HG03095 (cell line): ENCODE measurements around the gene FAM174A.
A peak's percentile ranks its signal among the peaks of the same experiment; 100 is the strongest.

ENCODE experiments used
- ATAC-seq: cut with Tn5 transposase; IDR thresholded peaks from one replicate; pipeline ENCODE4 v1.9.1; 2021; ENCODE audit warnings: moderate library complexity; ENCODE audit not compliant: unreplicated experiment

The FAM174A gene

DNA sequence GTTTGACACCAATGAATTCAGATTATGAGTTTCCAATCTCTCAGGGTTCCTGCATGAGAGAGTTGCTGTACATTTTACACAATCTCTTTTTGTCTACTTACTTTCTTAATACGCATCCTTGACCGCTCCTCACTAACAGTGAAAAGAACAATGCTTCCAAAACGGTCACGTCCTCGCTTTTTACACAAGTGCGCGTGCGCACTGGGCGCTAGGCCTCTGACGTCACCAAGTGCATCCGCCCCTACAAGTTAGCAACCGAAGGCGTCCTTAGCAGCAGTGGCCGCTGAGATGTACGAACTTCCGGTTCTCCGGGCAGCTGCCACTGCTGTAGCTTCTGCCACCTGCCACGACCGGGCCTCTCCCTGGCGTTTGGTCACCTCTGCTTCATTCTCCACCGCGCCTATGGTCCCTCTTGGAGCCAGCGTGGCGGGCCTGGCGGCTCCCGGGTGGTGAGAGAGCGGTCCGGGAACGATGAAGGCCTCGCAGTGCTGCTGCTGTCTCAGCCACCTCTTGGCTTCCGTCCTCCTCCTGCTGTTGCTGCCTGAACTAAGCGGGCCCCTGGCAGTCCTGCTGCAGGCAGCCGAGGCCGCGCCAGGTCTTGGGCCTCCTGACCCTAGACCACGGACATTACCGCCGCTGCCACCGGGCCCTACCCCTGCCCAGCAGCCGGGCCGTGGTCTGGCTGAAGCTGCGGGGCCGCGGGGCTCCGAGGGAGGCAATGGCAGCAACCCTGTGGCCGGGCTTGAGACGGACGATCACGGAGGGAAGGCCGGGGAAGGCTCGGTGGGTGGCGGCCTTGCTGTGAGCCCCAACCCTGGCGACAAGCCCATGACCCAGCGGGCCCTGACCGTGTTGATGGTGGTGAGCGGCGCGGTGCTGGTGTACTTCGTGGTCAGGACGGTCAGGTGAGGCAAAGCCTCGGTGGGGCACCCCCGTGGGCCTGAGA is at the start of gene FAM174A:
TSS of gene FAM174A (plus strand) at position 315 of the 946 bp plus-strand sequence. CDS start at position 472, 157 bp downstream.
- peak; percentile 98 for ATAC-seq

DNA sequence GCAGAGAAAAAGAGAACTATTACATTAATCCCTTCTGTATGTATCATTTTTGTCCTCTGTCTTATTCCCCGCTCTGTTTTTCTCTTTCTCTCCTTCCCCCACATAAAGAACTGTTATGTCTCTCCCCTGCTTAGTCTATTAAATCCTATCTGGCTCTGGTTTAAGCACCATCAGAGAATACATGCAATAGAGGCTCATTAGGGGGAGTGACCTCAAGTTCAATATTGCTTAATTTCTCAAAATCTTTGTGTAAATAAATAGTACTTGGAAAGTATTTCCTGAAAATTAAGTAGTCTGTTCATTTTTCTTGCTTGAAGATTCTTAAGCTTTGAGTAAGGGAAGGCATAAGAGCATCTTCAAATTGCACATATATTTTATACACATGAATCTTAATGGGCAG is 41.2 kb upstream of the FAM174A start:
- no peak for ATAC-seq

DNA sequence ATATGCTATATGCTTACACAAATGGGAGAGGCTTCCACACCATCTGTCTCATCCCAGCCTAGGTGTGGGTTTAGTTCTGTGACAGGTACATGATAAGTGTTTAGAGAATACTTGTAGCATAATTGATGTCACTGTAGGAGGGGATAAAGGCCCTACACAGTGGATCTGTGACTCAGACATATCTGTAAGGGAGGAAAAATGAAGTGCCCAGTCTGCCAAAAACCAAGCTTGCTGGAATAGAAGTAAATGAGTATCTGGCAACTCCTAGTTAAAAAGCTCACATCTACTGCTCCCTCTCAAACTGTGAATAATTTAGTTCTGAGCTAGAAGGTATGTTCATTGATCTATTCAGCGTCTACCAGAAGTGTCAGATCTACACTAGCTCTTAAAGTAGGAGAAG is 38.9 kb upstream of the FAM174A start:
- no peak for ATAC-seq

DNA sequence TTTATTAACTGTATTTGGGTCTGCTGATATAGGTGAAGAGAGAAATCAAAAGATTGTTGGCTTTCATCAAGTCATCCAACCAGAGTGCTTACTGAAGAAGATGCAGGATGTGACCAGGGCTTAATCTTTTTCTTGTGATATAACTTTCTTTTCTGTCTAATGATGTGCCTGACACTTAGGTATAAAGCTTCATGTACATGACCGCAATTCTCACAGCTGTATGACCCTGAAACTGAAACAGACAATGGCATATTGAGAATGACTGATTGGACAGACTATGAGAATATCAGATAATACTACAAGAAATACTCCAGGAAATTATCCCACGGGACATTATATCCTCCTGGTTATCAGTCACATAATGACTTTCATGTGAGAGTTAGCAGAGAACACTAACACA is 32.5 kb upstream of the FAM174A start:
- ATAC-seq: no peak

DNA sequence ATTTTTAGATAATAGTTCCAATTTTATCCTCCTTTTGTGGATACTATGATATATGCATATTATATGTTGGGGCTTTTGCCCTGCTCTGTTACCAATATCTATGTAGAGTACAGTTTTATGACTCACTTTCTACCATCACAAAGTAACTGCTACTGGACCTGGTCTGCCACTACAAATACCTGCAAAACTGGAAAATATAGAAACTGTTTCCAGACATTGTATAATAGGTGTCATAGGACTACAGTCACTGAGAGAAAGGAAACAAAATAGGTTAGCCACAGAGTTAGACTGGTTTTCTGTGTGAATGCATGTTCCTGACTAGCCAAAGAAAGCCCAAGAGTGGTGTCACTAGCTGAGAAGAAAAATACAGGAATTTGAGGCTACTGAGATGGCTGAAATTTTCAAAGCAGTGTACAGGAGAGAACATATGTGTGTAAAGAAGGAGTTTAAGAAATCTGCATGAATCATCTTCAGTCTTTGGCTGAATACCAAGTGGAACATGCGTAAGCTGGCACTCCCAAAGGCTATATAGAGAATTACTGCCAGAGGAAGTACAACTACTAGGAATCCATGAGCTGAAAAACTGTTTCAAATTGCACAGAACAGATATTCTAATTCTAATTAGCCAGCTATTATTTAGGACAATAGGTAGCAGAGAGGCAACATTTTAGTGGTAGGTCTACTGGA is 29.0 kb upstream of the FAM174A start:
- ATAC-seq: no peak

DNA sequence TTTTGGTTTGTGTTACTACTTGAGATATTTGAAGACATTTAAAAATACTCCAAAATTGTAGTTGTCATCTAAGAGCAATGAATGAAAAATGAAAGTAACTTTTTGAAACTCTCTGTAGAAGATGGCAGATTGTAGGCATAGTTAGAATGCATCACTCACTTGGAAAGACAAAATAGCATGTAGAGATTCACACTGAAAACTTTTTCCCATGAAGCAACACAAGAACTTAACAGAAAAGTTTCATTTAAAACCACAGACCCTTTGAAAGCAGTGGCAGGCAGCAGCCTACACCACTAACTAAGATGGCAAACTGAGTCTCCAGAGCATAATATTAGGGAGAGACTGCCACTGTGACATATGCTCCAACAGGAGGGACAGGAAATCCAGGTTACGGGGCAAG is 18.9 kb upstream of the FAM174A start:
- no peak for ATAC-seq

DNA sequence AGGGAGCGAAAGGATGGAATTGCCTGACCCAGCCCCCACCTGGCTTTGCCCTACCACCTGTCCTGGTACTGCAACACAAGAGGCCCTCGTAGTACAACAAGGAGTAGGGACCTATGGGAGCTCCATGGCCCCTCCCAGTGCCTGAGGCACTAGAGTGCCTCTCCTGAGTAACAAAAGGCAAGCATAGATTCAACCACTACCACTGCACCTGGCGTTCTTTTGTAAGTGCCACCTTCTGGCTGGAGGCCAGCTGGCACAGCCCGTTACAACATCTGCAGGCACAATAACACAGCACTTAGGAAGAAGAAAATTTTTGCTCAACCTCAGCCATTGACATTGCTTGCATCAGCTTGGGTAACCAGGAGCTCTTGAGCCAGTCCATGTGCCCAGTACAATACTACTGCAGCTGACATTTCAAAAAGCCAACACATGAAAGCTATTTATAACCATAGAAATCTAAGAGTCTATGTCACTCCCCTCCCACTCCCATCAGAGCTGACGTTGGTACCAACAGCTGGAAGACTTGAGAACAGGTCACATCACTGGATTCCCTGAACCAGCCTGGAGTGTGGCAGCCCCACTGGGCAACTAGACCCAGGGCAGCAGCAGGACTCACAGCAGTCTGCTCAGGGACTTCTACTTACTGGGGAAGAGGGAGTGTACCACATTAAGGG is 17.7 kb upstream of the FAM174A start:
- ATAC-seq: no peak

DNA sequence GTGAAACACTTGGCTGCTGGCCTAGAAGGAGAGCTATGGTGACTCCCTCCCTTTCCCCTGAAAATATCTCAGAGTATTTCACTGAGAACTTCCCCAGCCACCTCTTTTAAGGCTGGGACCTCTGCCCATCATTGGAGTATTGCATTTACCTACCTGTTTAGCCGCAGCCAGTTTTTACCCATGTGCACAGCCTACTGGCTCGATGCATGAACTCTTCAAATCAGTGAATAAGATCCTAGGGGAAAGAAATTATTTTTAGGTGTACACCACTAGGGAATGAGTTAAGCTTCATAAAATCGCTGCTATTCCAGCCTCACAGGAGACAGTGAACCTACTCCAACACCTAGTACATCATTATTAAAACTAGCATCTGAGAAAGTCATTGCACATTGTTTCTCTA is 16.8 kb upstream of the FAM174A start:
- ATAC-seq: no peak

DNA sequence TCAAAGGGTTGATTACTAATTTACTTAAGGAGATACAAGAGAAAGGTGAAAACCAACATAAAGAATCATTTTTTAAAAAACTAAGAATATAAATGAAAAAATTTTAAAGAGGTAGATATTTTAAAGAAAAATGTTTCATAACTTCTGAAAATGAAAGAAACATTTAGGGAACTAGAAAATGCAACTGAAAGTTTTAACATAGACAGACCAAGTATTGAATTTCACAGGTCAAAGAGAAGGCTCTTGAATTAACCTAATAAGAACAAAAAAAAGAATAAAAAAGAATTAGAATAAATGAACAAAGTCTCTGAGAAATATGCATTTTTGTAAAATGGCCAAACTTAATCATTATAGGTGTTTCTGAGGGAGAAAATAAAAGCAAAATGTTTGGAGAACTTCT is 16.1 kb upstream of the FAM174A start:
- peak; percentile 60 for ATAC-seq

DNA sequence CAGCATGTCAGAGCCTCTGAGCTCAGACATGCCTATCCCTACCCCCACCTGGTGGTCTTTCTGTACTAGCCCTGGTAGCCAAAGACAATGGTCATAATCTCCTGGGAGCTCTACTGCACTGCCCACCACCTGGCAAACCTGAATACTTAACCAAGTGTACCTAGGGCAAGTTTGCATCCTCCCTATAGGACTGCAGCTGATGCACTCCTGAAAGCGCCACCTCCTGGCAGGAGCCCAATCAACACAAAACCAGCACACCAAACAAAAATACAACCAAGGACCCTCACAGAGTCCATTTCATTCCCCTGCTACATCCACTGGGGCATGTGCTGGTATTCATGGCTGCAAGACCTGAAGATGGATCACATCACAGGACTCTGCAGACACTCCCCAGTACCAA is 14.8 kb upstream of the FAM174A start:
- no peak for ATAC-seq

DNA sequence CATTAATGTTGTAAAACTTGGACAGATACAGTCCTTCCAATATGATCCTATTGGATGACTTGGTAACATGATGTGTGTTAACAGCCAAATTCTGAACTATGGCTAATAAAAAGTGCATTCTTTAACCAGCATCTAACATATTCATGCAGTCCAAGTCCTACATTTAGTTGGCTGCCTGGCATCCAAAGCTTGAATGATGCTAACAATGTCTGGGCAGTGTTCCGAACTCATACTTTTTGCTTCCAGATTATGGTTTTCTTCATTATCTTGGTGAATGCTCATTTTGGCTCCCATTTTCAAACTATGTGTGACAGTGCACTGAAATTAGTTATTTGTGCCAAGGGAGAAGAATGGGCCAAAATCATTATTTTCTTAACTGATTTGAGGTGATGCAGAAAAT is 2.8 kb downstream of the FAM174A start:
- ATAC-seq: no peak

DNA sequence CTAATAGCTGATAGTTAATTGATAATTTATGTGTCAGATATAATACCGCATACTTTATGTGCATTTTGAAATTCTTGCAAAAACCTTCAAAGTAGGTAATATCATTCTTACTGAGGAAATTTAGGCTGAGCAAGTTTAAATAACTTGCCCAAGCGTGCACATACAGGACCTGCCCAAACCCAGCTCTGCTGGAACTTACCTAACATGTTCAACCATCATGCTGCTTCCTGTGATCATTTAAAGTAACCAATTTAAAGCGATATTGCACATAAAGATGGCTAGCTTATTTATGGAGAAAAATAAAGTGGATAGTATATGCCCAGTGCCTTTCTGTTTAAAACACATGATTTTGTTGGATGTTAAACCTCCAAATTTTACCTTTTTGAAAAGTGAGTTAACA is 4.3 kb downstream of the FAM174A start:
- ATAC-seq: no peak

DNA sequence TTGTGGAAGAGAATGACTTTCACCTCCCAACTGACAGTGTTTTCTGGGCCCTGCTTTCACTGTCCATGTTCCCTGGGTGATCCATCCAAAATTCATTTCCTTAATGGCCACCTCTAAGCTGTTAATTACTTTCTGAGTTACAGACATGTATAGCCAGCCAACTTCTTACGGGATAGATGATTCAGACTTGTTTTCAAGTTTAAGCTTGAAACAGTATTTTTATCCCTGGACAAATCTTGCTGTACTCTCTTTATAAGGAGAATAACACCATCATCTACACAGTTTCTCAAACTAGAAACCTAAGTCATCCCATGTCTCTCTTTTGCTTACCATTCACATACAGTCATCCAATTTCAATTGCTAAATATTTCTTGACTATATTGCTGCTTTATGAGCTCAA is 6.9 kb downstream of the FAM174A start:
- no peak for ATAC-seq

DNA sequence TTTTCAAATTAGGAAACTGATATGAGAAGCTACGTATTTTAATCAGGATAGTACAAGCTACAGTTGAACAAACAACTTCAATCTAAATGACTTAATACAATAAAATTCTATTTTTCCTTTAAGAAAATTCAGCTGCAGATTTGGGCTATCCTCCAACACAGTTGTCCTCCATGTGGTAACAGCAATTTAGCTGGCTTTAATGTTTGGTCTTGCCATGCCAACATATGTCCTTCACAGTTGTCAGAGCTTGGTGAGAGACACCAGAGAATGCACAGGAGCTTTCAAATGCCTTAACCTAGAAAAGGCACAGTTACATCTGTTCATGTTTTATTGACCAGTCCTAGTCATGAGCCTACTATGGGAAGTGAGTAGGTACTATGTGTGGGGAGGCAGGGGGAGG is 10.8 kb downstream of the FAM174A start:
- no peak for ATAC-seq

DNA sequence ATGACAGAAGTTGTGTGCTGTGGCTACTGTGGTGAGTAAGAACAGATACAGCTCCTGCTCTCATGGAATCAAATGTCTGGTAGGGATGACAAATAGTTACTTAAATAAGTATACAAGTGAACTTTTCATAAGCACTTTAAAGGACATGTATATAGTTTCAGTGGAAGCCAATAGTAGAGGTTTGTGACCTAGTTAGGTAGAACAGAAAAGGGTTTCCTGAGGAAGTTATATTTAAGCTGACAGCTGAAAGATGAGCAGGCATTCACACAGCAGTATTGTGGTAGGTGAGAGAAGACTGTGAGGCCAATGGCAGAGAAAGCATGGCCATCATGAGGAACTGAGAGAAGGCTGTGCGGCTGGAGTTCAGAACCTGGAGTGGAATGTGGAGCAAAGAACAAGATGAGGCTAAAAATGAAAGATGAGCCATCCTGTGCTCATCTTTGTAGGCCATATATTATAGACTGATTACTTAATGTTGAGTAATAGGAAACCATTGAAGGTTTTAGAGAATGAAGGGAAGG is 15.4 kb downstream of the FAM174A start:
- ATAC-seq: peak; percentile 92

DNA sequence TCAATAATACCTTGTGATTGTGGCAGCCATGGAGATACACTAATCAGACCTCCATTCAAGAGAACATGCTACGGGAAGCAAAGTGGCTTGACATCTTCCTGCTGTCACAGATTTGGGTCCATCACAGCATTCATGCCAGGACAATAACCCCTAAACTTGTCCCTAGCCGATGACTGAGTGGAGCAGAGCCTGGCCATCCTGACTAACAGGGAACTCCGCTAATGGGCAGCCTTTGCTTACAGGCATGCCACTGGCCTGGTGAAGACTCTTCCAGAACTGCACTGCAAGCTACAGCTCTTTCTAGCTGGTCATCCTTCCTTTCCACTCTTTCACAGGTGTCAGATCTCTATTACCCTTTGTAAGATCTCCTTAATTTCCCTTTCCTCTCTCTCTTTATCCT is 16.0 kb downstream of the FAM174A start:
- no peak for ATAC-seq

DNA sequence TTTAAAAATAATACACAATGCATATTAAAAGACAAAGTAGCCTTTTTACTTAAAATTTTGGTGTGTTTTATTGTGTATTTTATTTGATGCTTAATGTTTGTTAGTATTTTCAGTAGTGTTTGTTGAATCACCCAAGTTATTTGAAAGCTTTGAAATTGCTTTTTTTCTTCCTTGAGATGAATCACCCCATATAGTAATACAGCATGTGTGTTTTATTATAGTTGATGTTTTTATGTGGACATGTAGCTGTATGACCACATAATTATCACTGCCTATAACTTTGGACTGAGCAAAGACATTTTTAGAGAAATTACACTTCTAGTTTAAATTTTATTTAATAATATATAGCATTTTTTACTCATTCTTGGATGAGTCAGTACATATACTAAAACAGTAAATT is 18.0 kb downstream of the FAM174A start:
- ATAC-seq: no peak

DNA sequence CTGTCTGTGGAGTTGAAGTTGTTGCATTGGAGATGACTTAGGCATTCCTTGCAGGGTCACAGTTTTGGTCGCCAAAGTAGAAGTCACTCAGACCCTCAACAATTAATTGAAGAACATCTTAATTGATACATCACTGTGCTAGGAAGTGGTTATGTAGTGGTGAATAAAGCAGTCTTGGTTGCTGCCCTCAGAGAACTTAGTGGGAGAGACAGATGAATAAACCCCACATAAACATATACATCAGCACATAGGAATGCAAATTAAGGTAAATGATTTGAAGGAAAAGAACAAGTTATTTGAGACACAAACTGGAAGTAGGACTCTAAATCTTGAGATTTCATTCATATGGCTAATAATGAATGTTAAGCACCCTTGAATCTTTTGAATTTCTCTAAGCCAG is 25.7 kb downstream of the FAM174A start:
- ATAC-seq: no peak

DNA sequence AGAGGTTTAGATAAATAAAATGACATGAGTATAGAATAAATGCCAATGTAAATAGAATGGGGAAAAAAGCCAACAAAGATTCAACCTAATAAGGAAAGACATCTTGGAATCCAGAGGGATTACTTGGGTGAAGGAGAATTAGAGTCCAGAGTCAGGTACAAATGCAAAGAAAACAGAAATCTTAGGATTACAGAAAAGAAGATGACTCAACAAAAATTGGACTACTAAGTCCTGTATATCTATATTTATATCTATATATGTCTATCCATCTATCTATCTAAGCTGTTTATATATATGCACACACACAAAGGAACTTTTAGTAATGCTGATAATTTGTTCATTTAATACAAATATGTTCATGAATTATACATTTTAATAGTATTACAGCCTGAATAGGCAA is 27.6 kb downstream of the FAM174A start:
- no peak for ATAC-seq

DNA sequence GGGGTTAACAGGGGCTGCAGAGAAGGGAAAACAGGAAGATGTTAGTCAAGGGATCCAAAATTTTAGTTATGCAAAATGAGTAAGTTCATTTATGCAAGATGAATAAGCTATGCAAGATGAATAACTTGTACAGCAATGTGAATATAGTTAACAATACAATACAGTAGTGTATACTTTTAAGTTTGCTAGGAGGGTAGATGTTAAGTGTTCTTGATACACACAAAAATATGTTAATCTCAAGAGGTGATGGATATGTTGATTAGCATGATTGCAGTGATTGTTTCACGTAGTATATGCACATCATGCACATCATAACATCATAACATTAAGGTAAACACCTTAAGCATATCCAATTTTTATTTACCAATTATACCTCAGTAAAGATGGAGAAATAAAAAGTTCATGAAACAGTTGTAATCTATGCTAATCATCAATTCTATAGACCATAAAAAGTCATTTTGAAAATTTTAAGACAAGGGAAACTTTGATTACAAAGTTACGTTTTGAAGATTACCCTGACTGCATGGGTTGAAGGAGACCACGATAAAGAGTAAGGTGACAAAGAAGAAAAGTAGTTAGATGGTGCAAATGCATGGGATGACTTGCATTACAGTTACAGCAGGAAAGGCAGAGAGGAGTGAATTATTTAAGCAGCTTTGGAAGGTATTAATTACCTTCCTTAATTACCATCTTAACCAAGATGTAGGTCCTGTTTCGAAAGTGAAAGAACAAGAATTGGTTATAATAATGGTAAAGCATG is 31.4 kb downstream of the FAM174A start:
- ATAC-seq: no peak

DNA sequence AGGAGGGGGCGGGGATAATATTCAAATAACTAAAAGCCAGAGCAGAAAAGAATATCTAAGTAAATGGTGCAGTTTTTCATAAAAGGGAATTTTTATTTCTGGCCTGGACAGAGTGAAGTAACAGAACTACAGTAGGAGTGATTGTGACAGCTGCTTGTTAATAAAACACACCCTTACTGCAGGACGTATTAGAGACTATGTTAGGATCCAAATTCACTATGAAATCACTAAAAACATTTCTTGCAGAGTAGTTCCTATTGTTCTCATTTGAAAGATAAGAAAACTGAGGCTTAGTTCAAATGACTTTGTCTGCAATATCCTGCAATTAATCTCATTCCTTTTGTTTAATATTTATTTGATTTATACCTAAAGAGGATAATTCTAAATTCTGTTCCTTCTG is 39.5 kb downstream of the FAM174A start:
- ATAC-seq: no peak
